ENCODE data around the gene SGO1.
A peak's percentile ranks its signal among the peaks of the same experiment; 100 is the strongest.

Gene SGO1

GRCh38 chr3:20154078-20154477, 31.9 kb downstream of the SGO1 start:
- DNase-seq: no peak

- DNase-seq: peak; percentile 11
These were observed 37.5 kb downstream of the SGO1 start for GRCh38 chr3:20148466-20148865.

GRCh38 chr3:20147361-20147760, 38.6 kb downstream of the SGO1 start:
- no peak for DNase-seq

- no peak for DNase-seq
These were observed 39.7 kb downstream of the SGO1 start for GRCh38 chr3:20146301-20146700.

- no peak for DNase-seq
These were observed 40.1 kb downstream of the SGO1 start for GRCh38 chr3:20145874-20146273.

GRCh38 chr3:20143519-20143918, 42.5 kb downstream of the SGO1 start:
- DNase-seq: no peak

GRCh38 chr3:20142517-20142916, 43.5 kb downstream of the SGO1 start:
- no peak for DNase-seq

DNA sequence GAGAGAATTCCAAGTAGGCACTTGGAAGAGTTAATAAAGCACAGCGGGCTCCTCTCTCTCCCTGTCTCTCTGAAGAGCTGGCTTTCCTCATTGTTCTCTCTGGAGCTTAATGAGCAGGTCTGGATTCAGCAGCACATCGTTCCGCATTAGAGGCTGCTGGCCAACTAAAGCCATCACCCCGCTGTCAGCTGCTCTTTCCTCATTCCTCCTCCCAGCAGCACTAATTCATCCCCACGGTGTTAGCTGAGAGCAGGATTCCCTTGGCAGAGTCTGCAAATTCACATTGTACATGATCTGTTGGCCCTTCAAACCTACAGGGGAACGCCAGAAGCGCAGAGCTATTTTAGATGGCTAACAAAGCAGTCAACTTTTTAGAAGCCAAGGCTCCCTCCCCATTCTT, 44.2 kb downstream of the SGO1 start:
- DNase-seq: peak; percentile 77

GRCh38 chr3:20141316-20141715, 44.7 kb downstream of the SGO1 start:
- DNase-seq: peak; percentile 29

GRCh38 chr3:20140881-20141280, 45.1 kb downstream of the SGO1 start:
- DNase-seq: no peak

GRCh38 chr3:20137647-20138046, 48.4 kb downstream of the SGO1 start:
- peak; percentile 67 for DNase-seq

GRCh38 chr3:20136231-20136630, 49.8 kb downstream of the SGO1 start:
- no peak for DNase-seq

DNA sequence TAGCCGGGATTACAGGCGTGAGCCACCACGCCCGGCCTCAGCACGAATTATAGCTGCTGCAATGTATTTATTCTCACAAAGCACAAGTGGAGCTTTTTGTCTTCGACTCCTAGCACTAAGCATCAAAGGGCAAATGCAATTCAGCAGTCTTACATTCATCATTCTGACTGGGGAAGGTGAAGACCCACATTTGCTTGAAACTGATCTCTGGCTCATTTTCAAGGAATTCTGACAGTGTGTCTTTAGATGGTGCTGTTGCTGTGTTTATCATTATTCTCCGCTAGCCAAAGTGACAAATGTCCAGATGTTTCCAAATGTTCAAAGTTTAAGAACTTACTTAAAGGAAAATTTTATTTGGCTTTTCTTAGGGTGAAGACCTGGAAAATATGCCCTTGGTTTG, 55.9 kb downstream of the SGO1 start:
- DNase-seq: peak; percentile 1

DNA sequence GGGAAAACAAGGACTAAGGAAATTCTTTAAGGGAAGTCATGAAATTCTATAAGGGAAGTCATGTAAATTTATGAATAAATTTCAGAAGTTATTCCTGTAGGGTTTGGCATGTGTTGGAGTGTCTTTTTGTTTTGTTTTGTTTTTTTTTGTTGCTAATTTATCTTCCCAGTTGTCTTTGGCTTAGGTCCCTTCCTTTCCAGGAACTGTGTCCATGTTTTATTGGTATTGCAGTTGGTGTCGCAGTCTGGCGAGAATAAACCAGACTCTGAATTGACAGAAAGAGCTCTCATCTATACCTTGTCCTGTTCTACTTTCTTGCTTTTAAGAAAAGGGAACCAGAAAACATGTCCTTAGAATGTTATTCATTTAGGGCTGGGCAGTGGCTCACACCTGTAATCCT, 57.6 kb downstream of the SGO1 start:
- no peak for DNase-seq

- no peak for DNase-seq
These were observed 60.1 kb downstream of the SGO1 start for GRCh38 chr3:20125897-20126296.

DNA sequence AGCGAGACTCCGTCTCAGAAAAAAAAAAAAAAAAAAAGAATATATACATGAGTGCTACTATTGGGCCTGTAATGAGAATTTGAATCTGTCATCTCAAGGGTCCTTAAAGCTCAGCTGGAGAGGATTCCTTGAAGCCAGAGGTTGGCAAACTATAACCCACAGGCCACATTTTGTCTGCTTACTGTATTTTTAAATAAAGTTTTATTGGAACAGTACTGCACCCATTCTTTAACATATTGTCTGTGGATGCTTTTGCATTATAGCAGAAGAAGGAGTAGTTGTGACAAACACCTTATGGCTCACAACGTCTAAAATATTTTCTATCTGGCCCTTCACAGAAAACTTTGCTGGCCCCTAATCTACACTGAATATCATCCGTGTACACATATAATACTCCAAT, 60.7 kb downstream of the SGO1 start:
- DNase-seq: no peak

DNA sequence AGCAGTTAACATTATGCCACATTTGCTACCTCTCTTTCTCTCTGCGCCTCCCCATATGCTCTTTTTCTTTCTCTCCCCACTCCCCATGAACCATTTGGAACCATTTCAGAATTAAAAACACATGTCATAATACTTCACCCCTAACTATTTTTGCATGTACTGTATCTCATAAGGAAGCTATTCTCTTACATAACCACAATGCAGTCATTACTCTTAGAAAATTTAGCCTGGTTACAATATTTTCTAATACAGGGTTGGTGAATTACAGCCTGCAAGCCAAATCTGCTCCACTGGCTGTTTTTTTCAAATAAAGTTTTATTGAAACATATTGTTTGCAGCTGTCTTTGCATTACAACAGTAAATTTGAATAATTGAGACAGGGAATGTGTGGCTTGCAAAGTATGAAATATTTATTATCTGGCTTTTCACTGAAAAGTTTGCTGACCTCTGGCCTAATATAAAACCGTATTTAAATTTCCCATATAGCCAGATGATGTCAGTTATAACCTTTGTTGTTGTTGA, 62.8 kb downstream of the SGO1 start:
- DNase-seq: no peak

DNA sequence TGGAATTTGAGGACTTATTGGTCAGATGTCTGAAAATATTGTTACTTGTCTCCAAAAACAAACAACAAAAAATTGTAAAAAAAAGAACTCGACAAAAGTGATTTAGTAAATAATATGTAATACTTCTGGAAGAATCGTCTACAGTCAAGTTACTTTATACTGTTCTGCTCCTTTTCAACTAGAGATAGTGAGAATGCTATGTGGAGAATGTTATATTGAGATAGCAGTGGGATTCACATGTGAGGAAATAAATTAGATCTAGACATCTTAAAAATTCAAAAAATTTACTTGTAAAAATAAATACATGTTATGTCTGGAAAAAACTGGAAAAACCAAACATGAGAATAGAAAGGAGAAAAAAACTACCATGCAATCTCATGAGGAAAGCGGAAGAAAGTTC, 64.9 kb downstream of the SGO1 start:
- DNase-seq: no peak
